PFSK-1 (cell line): Measurements from ENCODE around the gene USP4.

ENCODE experiments used
- POLR2AphosphoS5 ChIP-seq: IDR thresholded peaks from 2 replicates; pipeline ENCODE4 v1.6.1; 2012; ENCODE audit warnings: low read depth, mild to moderate bottlenecking, control low read depth, low read length, moderate library complexity
- REST ChIP-seq, 2 experiments: IDR thresholded peaks; 2 replicates each; pipeline versions ENCODE4 v1.6.1 to v1.8.0; 2011 to 2012; ENCODE audit warnings: low read depth in 2 of 2, low read length in 2 of 2, control low read depth in 1 of 2, inconsistent platforms in 1 of 2, mild to moderate bottlenecking in 1 of 2, moderate library complexity in 1 of 2; ENCODE audit not compliant: insufficient read depth in 1 of 2
- TAF1 ChIP-seq: IDR thresholded peaks from 2 replicates; pipeline ENCODE4 v1.6.1; 2012; ENCODE audit warnings: low read length, control low read depth, borderline replicate concordance; ENCODE audit not compliant: insufficient read depth

DNA sequence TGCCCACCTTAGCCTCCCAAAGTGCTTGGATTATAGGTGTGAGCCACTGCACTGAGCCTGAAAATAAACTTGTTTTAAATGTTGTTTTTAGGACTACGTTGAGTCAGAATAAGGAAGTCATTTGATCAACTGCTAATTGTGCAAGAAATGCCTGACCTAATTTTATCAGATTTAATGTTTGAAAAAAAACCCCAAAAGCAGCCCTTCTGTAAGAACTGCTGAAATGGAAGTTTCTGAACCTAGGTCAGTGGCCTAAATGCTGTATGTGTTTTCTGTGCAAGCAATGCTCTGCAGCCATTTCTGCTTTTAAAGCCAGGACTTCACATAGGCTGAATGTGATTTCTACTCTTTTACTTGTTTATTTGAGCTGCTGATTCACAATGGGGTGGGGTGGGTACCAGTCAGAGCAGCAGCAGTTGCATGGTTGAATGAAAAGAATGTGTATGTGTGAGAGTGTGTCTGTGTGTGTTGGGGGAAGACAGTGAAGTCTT, 11.7 kb upstream of the USP4 start:
- no peak for TF ChIP-seq POLR2AphosphoS5
- TF ChIP-seq REST (IDR thresholded peaks at IDR 0.05; ENCODE audit: insufficient read depth in 1 of 2, low read depth in 2 of 2, low read length in 2 of 2): no peak
- TF ChIP-seq TAF1: no peak
